ENCODE results near the gene ZBTB44.
"Not testable (repeated sequence)": the region's sequence is repeated elsewhere in the genome, so short reads cannot be mapped to it uniquely, and the experiment has no call there.

ZBTB44 gene

GRCh38 chr11:130194241-130195023, 120.3 kb downstream of the ZBTB44 start:
- DNase-seq, result no peak

DNA sequence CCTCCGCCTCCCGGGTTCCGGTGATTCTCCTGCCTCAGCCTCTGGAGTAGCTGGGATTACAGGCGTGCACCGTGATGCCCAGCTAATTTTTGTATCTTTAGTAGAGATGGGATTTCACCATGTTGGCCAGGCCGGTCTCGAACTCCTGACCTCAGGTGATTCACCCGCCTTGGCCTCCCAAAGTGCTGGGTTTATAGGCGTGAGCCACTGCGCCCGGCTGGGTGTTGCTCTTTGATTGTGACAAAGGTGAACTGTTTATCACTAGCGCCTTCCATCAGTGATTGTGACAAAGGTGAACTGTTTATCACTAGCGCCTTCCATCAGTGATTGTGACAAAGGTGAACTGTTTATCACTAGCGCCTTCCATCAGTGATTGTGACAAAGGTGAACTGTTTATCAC, 121.2 kb downstream of the ZBTB44 start:
- not testable (repeated sequence) for DNase-seq

DNA sequence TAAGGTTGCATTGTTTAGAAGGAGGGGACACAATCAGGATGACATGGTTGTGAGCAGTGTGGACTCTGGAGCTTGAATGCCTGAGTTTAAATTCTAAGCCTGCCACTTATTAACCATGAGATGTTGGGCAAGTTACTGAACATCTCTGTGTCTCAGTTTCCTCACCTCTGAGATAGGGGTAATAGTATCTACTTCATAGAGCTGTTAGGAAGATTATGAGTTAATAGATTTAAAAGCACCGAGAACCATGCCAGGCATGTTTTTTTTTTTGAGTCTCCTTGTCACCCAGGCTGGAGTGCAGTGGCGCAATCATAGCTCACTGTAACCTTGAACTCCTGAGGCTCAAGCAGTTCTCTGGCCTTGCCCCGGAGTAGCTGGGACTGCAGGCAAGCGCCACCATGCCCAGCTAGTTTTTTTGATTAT, 121.9 kb downstream of the ZBTB44 start:
- DNase-seq, result no peak

- no peak for DNase-seq
Observed at GRCh38 chr11:130191896-130192295, 122.8 kb downstream of the ZBTB44 start.

DNA sequence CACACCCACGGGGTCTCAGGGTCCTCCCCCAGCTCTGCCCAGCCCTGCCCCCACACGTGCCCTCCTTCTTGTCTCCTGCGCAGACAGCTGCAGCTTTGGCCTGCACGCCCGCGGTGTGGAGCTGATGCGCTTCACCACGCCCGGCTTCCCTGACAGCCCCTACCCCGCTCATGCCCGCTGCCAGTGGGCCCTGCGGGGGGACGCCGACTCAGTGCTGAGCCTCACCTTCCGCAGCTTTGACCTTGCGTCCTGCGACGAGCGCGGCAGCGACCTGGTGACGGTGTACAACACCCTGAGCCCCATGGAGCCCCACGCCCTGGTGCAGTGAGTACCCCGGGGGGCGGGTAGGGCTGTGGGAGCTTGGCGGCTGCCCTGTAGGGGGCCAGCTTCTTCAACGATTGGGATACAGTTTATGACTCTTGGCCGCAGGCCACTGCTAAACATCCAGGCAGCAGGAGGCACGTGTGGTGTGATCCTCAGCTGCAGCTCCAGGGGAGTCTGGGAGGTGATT, 124.3 kb downstream of the ZBTB44 start:
- DNase-seq, result no peak

- no peak for DNase-seq
Observed at GRCh38 chr11:130189492-130190210, 125.1 kb downstream of the ZBTB44 start.

GRCh38 chr11:130188585-130189347, 126.0 kb downstream of the ZBTB44 start:
- DNase-seq, result no peak

GRCh38 chr11:130188047-130188446, 126.7 kb downstream of the ZBTB44 start:
- no peak for DNase-seq

GRCh38 chr11:130187096-130187495, 127.6 kb downstream of the ZBTB44 start:
- no peak for DNase-seq

GRCh38 chr11:130183878-130184610, 130.7 kb downstream of the ZBTB44 start:
- DNase-seq, result no peak

GRCh38 chr11:130181295-130182272, 133.1 kb downstream of the ZBTB44 start:
- no peak for DNase-seq

GRCh38 chr11:130180896-130181294, 133.8 kb downstream of the ZBTB44 start:
- no peak for DNase-seq

DNA sequence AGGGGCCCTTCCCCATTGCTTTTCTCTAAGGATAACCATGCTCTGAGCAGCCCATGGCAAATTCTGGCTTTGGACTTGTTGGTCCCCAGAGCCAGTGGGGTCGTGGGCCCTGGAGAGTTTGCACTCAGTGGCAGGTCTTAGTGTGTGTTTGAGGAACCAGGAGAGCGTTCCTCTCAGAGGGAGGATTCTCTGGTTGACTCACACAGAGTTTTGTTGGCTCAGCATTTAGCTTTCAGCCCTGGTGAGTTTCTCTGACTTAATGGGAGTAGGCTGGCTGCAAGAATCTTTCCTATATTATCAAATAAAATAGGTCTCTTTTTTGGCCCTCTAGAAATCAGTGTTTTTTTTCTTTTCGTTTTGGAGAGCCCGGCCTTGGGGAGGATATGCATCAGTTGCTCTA, 134.2 kb downstream of the ZBTB44 start:
- DNase-seq, result no peak

- no peak for DNase-seq
Observed at GRCh38 chr11:130179396-130180306, 135.1 kb downstream of the ZBTB44 start.

DNA sequence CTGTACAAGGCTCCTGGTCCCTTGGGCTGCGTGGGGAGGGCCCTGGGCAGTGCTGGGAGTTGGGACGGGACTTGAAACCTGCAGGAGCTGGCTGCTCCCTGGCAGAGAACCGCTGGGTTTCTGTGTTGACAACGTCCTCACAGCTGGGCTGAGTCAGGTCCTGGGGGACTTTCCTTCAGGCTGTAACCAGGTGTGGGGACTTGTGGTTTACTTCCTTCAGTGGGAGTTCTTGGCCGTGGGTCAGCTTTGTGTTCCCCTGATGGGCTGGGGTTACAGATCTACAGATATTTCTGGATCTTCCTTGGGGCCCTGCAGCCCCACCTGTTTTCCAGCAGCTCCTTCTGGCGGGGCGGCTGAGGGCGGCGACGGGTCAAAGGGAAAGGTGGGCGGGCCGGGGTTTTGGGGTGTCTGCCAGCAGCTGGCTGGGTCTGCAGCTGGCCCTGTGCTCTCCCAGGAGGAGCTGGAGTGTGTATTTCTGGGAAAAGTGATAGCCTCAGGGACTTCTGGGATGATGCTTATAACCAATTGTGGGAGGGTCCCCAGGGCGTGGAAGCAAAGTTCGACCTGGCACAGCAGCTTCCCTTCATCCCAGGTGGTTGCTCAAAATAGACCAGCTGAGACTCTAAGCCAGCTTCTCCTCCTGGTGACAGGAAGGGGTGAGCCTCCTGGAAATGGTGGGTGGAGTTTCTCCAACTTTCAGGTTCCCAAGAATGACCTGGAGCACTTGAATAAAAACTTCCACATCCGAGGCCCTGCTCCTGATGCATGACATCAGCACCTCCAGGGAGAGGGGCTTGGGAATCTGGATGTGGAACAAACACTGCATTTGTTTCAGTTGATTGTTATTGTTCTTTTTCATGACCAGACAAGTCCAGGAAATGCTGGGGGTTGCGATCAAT, 136.0 kb downstream of the ZBTB44 start:
- no peak for DNase-seq

GRCh38 chr11:130177782-130178181, 136.9 kb downstream of the ZBTB44 start:
- no peak for DNase-seq
